PC-9 (cell line): Measurements from ENCODE around the gene NIP7. TPM values are rescaled to one million over a fixed set of nuclear protein-coding genes. Genes with fewer than 3 reads are reported as not detected.

Source experiments
- BruUV-seq: library from RNA; stranded (reverse); fragments of 400-500 nt; replicated peaks from 2 replicates; lab custom pipeline; 2021; lab: Mats Ljungman, UMichigan
- CTCF ChIA-PET: fragments of 300-600 bp; sonication (Branson Sonifier 250); formaldehyde crosslinking; loops from one replicate; lab custom pipeline; 2022; ENCODE audit warnings: antibody characterized with exemption; lab: Charles Lee
- POLR2A ChIA-PET: fragments of 300-600 bp; sonication (Branson Sonifier 250); formaldehyde crosslinking; loops from one replicate; lab custom pipeline; 2022; ENCODE audit warnings: antibody characterized with exemption; ENCODE audit not compliant: unreplicated experiment; lab: Charles Lee
- DNase-seq, 2 experiments: peaks; one replicate each; pipeline versions ENCODE4 v3.0.0 to v3.0.0-alpha.2; 2015 to 2022; ENCODE audit warnings: mixed read lengths in 1 of 2
- H2AFZ ChIP-seq: fragments of 200-600 bp; sonication (generic); 2 replicates; pipeline ENCODE4 v1.8.1; 2017; ENCODE audit warnings: antibody characterized with exemption
- H3F3A ChIP-seq: fragments of 200-600 bp; sonication (generic); 2 replicates; pipeline ENCODE4 v1.8.1; 2017; ENCODE audit warnings: antibody characterized with exemption, mild to moderate bottlenecking, low read depth; ENCODE audit not compliant: insufficient read depth
- H3K27ac ChIP-seq: fragments of 200-600 bp; sonication (generic); 2 replicates; pipeline ENCODE4 v1.6.1; 2016; ENCODE audit warnings: mixed run types
- H3K27me3 ChIP-seq: fragments of 200-600 bp; sonication (generic); 2 replicates; pipeline ENCODE4 v1.6.1; 2016; ENCODE audit warnings: low read depth, mixed run types; ENCODE audit not compliant: insufficient read depth
- H3K36me3 ChIP-seq: fragments of 200-600 bp; sonication (generic); 2 replicates; pipeline ENCODE4 v1.6.1; 2016; ENCODE audit warnings: low read depth, mixed run types
- H3K4me1 ChIP-seq: fragments of 200-600 bp; sonication (generic); replicated peaks from 2 replicates; pipeline ENCODE4 v1.6.1; 2016; ENCODE audit warnings: mixed run types; ENCODE audit not compliant: insufficient read depth
- H3K4me2 ChIP-seq: fragments of 200-600 bp; sonication (generic); 2 replicates; pipeline ENCODE4 v1.6.1; 2017; ENCODE audit warnings: mixed run types
- H3K4me3 ChIP-seq: fragments of 200-600 bp; sonication (generic); 2 replicates; pipeline ENCODE4 v1.6.1; 2016; ENCODE audit warnings: mixed run types
- H3K79me2 ChIP-seq: fragments of 200-600 bp; sonication (generic); 2 replicates; pipeline ENCODE4 v1.6.1; 2017; ENCODE audit warnings: low read depth, mixed run types
- H3K9me2 ChIP-seq: fragments of 200-600 bp; sonication (generic); 2 replicates; pipeline ENCODE4 v1.8.1; 2017; ENCODE audit warnings: mild to moderate bottlenecking; ENCODE audit not compliant: insufficient read depth
- H3K9me3 ChIP-seq: fragments of 200-600 bp; sonication (generic); 2 replicates; pipeline ENCODE4 v1.8.1; 2016; ENCODE audit warnings: low read depth; ENCODE audit not compliant: insufficient read depth
- H4K20me1 ChIP-seq: fragments of 200-600 bp; sonication (generic); 2 replicates; pipeline ENCODE4 v1.8.1; 2017; ENCODE audit not compliant: insufficient read depth
- EZH2 ChIP-seq: fragments of 200-600 bp; sonication (generic); IDR thresholded peaks from 2 replicates; pipeline ENCODE4 v1.8.0; 2017; ENCODE audit warnings: antibody characterized with exemption, low read depth
- intact Hi-C: fragments of 100-400 bp; cut with micrococcal nuclease; formaldehyde crosslinking; loops from one replicate; pipeline ENCODE4 v1.10.0; 2022; ENCODE audit not compliant: unreplicated experiment
- total RNA-seq: library from RNA; stranded (reverse); gene quantifications from 2 replicates; pipeline ENCODE4 v1.2.3, GENCODE V29; 2021
- TF ChIP-seq, protein P1 (sequence below): fragments of 200-600 bp; sonication (generic); conservative IDR thresholded peaks from 2 replicates; pipeline ENCODE4 v1.6.1; 2017; ENCODE audit warnings: mixed run types, antibody characterized with exemption, mild to moderate bottlenecking, moderate library complexity

The NIP7 gene
- total RNA-seq, 1 experiment from 2014 or later: 23.6 TPM

DNA sequence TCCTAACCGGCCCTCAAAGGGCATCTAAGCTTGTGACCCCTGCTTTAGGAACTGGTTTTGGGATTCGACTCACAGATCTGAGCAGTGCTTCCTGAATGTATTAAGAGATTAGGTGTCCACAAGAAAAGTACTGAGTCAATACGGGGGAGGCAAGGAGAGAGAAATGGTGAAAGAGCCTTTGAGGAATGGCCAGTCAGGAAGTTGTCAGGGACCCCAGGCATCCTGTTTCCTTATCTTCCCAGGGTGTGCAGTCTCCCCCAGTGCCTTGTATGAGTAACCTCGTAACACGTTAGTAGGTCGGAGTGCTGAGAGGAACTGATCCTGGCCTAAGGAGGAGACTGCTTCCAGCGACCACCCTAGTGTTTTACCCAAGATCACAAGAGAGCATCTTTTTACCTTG, 28.4 kb downstream of the NIP7 start:
- no peaks in the 10 kb centered on the region for H3K27me3 ChIP-seq
- CTCF ChIA-PET: no interaction called here
- H3K4me1 ChIP-seq: no peaks in the 10 kb centered on the region
- no peak overlapping the region for H3K4me3 ChIP-seq
- no peak for DNase-seq
- H3K36me3 ChIP-seq: peaks cover 21% of the 10 kb centered on the region
- H3K27ac ChIP-seq: no peak overlapping the region
- no peaks in the 10 kb centered on the region for H3K9me2 ChIP-seq
- H2AFZ ChIP-seq: no peak overlapping the region
- no peaks in the 10 kb centered on the region; the same call in 1 of the 2 replicates for H4K20me1 ChIP-seq
- H3K4me2 ChIP-seq: no peak overlapping the region
- POLR2A ChIA-PET: no interaction called here
- intact Hi-C loops: no loop called here
- H3K9me3 ChIP-seq: no peaks in the 10 kb centered on the region
- BruUV-seq: no TSS peak
- H3K79me2 ChIP-seq: no peaks in the 10 kb centered on the region
- H3F3A ChIP-seq: peaks cover 11% of the 10 kb centered on the region; the same call in 1 of the 2 replicates
- TF ChIP-seq, protein P1, sequence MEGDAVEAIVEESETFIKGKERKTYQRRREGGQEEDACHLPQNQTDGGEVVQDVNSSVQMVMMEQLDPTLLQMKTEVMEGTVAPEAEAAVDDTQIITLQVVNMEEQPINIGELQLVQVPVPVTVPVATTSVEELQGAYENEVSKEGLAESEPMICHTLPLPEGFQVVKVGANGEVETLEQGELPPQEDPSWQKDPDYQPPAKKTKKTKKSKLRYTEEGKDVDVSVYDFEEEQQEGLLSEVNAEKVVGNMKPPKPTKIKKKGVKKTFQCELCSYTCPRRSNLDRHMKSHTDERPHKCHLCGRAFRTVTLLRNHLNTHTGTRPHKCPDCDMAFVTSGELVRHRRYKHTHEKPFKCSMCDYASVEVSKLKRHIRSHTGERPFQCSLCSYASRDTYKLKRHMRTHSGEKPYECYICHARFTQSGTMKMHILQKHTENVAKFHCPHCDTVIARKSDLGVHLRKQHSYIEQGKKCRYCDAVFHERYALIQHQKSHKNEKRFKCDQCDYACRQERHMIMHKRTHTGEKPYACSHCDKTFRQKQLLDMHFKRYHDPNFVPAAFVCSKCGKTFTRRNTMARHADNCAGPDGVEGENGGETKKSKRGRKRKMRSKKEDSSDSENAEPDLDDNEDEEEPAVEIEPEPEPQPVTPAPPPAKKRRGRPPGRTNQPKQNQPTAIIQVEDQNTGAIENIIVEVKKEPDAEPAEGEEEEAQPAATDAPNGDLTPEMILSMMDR: no peak
- TF ChIP-seq EZH2: no peak

- H3K36me3 ChIP-seq: peaks cover 21% of the 10 kb centered on the region
These were observed 29.3 kb downstream of the NIP7 start for GRCh38 chr16:69368866-69369265.

GRCh38 chr16:69371564-69371963, 32.0 kb downstream of the NIP7 start:
- intact Hi-C loops: no loop called here
- no peaks in the 10 kb centered on the region for H3K79me2 ChIP-seq
- no peak for TF ChIP-seq EZH2
- TF ChIP-seq, protein P1: no peak
- no peaks in the 10 kb centered on the region for H3K9me3 ChIP-seq
- no peak overlapping the region for H3K4me3 ChIP-seq
- no TSS peak for BruUV-seq
- no peak overlapping the region for H3K4me2 ChIP-seq
- H3K27me3 ChIP-seq: no peaks in the 10 kb centered on the region
- no peaks in the 10 kb centered on the region for H3K4me1 ChIP-seq
- POLR2A ChIA-PET: no interaction called here
- H3K27ac ChIP-seq: no peak overlapping the region
- H3K36me3 ChIP-seq: peaks cover 13% of the 10 kb centered on the region
- no peaks in the 10 kb centered on the region for H3K9me2 ChIP-seq
- no peaks in the 10 kb centered on the region for H3F3A ChIP-seq
- no peak for DNase-seq
- no peak overlapping the region for H2AFZ ChIP-seq
- CTCF ChIA-PET: interaction anchor here (0.7 kb wide), 1 partner anchor 353 kb away, joined by 6 read pairs; no protein-coding TSS in a partner anchor
- 0 out of 2 replicates have a peak, but pooled peaks cover 4% of the 10 kb centered on the region for H4K20me1 ChIP-seq

More at GRCh38 chr16:69368866-69369265, 29.3 kb downstream of the NIP7 start:
- H3K4me3 ChIP-seq: no peak overlapping the region
- H4K20me1 ChIP-seq: peaks cover 4% of the 10 kb centered on the region; the same call in 1 of the 2 replicates
- H3K9me3 ChIP-seq: no peaks in the 10 kb centered on the region
- H3K4me2 ChIP-seq: no peak overlapping the region
- BruUV-seq: no TSS peak
- TF ChIP-seq, protein P1: no peak
- TF ChIP-seq EZH2: no peak
- no peaks in the 10 kb centered on the region for H3K27me3 ChIP-seq
- H3F3A ChIP-seq: peaks cover 2% of the 10 kb centered on the region; the same call in 1 of the 2 replicates
- intact Hi-C loops: no loop called here
- no peaks in the 10 kb centered on the region for H3K4me1 ChIP-seq
- CTCF ChIA-PET: no interaction called here
- no peak overlapping the region for H3K27ac ChIP-seq
- DNase-seq: no peak
- H3K9me2 ChIP-seq: no peaks in the 10 kb centered on the region
- POLR2A ChIA-PET: no interaction called here
- no peak overlapping the region for H2AFZ ChIP-seq
- no peaks in the 10 kb centered on the region for H3K79me2 ChIP-seq
